ENCODE results near the gene ST8SIA4. TPM values are rescaled to one million over a fixed set of nuclear protein-coding genes. Genes with fewer than 3 reads are reported as not detected.

Gene ST8SIA4
- total and polyA plus RNA-seq, 10 of the 15 experiments (the other 5 are each of a cell fraction or from before 2014, with no cell fraction given), result 4.4 to 30.9 (median 19.5) TPM

DNA sequence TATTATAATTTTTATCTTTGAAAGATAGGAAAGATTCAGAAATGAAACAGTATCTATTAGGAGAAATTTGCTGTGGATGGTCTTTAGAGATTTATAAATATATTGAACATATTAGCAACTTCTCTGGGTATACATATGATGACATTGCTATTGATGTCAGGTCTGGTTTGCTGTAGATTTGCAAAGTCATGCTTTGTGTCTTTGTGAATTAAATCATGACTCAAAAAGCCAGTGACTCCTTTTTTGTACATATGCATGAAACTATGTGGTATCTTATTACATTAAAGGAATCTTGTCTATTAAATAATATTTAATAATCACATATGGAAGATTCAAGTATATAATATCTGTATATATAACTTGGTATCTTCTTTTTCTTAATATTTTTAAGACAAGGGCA is 141.9 kb downstream of the ST8SIA4 start:
- POLR2A ChIA-PET, result no interaction called here
- in situ Hi-C loops (cut with MboI), result no loop called here

DNA sequence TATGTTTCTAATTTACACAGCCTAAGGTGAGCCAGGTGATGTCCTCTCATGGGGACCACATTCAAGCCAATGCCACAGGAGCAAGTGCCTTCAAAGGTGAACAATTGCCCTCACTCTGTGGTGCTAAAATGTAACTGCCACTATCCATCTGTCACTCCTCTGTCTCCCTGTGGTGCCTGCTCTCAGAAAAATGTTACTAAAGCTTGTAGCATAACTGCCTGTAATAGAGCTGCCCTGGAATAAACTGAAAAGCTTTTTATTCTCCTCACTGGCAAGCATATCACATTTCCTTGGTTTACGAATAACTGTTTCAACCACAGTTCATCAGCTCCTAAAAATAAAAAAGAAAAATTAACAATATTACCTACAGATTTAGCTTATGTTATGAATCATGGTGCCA is 142.4 kb downstream of the ST8SIA4 start:
- WGBS (ENCODE audit: insufficient coverage, insufficient replicate concordance, low lambda C conversion rate, missing lambda C conversion rate), result 23% methylated on average over 1 of the region's 1 CpG
- H3K4me3 ChIP-seq, result no peak overlapping the region
- intact Hi-C loops (cut with micrococcal nuclease; ENCODE audit: unreplicated experiment), result loop anchor here (5.0 kb wide), 1 partner anchor 437 kb away; no protein-coding TSS in a partner anchor
- H3K27me3 ChIP-seq (replicated peaks in 1 of 2; ENCODE audit: control insufficient read depth in 2 of 2, insufficient read depth in 2 of 2, low read length in 1 of 2), result no peaks in the 10 kb centered on the region
- H3K27ac ChIP-seq (ENCODE audit: control insufficient read depth, insufficient read depth), result no peak overlapping the region
- BruUV-seq (replicated peaks), result no TSS peak
- no peak for FAIRE-seq
- ChIA-PET RAD21 (ENCODE audit: unreplicated experiment) (interaction anchor here (0.6 to 0.7 kb wide), 2 partner anchors 11 to 63 kb away, joined by 3 read pairs; no protein-coding TSS in a partner anchor), POLR2A (no interaction called here), CTCF (interaction anchor here (0.7 to 1.7 kb wide), 2 partner anchors 18 to 30 kb away, joined by 3 read pairs; no protein-coding TSS in a partner anchor), SMC1A (ENCODE audit: uncharacterized antibody, unreplicated experiment) (interaction anchor here (0.6 to 2.7 kb wide), 3 partner anchors 10 to 287 kb away, joined by 3 to 6 read pairs (median 3); no protein-coding TSS in a partner anchor)
- no peaks in the 10 kb centered on the region for H3K79me2 ChIP-seq (ENCODE audit: control insufficient read depth, insufficient read depth, low read length)
- H4K20me1 ChIP-seq (ENCODE audit: control insufficient read depth, insufficient read depth), result no peaks in the 10 kb centered on the region
- H3K36me3 ChIP-seq (ENCODE audit: control insufficient read depth in 2 of 2, insufficient read depth in 2 of 2, low read length in 1 of 2), result no peaks in the 10 kb centered on the region
- no peak for ATAC-seq
- H3K9ac ChIP-seq (ENCODE audit: control insufficient read depth, insufficient read depth, low read length), result no peak overlapping the region
- H3K9me3 ChIP-seq (replicated peaks; ENCODE audit: control insufficient read depth, insufficient read depth, low read length), result no peaks in the 10 kb centered on the region
- no peak for DNase-seq (ENCODE audit: low read depth, low spot score)
- no peak overlapping the region for H2AFZ ChIP-seq (ENCODE audit: control insufficient read depth, low read depth, low read length)
- no peak overlapping the region for H3K4me2 ChIP-seq (ENCODE audit: control insufficient read depth, insufficient read depth)
- in situ Hi-C loops (cut with MboI), result no loop called here
- H3K4me1 ChIP-seq (ENCODE audit: control insufficient read depth, insufficient read depth, low read length), result no peaks in the 10 kb centered on the region
- TF ChIP-seq RELA (IDR thresholded peaks at IDR 0.05; ENCODE audit: borderline replicate concordance, partially characterized antibody), result no peak
- TF ChIP-seq EP300 (IDR thresholded peaks at IDR 0.05; ENCODE audit: borderline replicate concordance in 1 of 2, control insufficient read depth in 1 of 2, low read depth in 2 of 2, low read length in 2 of 2), result no peak
- no peak for TF ChIP-seq MYB (IDR thresholded peaks at IDR 0.05; ENCODE audit: borderline replicate concordance, low read depth, low read length)
- TF ChIP-seq YBX1 (IDR thresholded peaks at IDR 0.05), result no peak
- TF ChIP-seq CREM (IDR thresholded peaks at IDR 0.05; ENCODE audit: low read depth), result no peak
- TF ChIP-seq, protein P1, sequence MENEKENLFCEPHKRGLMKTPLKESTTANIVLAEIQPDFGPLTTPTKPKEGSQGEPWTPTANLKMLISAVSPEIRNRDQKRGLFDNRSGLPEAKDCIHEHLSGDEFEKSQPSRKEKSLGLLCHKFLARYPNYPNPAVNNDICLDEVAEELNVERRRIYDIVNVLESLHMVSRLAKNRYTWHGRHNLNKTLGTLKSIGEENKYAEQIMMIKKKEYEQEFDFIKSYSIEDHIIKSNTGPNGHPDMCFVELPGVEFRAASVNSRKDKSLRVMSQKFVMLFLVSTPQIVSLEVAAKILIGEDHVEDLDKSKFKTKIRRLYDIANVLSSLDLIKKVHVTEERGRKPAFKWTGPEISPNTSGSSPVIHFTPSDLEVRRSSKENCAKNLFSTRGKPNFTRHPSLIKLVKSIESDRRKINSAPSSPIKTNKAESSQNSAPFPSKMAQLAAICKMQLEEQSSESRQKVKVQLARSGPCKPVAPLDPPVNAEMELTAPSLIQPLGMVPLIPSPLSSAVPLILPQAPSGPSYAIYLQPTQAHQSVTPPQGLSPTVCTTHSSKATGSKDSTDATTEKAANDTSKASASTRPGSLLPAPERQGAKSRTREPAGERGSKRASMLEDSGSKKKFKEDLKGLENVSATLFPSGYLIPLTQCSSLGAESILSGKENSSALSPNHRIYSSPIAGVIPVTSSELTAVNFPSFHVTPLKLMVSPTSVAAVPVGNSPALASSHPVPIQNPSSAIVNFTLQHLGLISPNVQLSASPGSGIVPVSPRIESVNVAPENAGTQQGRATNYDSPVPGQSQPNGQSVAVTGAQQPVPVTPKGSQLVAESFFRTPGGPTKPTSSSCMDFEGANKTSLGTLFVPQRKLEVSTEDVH (IDR thresholded peaks at IDR 0.05; ENCODE audit: low read depth, partially characterized antibody), result no peak
- no peak for TF ChIP-seq RAD21 (IDR thresholded peaks at IDR 0.05; ENCODE audit: insufficient read depth, low read depth, low read length)
- no peak for TF ChIP-seq RUNX3 (IDR thresholded peaks at IDR 0.05; ENCODE audit: low read length)
- no peak for TF ChIP-seq CREB1 (IDR thresholded peaks at IDR 0.05; ENCODE audit: low read depth)
- TF ChIP-seq, protein P2, sequence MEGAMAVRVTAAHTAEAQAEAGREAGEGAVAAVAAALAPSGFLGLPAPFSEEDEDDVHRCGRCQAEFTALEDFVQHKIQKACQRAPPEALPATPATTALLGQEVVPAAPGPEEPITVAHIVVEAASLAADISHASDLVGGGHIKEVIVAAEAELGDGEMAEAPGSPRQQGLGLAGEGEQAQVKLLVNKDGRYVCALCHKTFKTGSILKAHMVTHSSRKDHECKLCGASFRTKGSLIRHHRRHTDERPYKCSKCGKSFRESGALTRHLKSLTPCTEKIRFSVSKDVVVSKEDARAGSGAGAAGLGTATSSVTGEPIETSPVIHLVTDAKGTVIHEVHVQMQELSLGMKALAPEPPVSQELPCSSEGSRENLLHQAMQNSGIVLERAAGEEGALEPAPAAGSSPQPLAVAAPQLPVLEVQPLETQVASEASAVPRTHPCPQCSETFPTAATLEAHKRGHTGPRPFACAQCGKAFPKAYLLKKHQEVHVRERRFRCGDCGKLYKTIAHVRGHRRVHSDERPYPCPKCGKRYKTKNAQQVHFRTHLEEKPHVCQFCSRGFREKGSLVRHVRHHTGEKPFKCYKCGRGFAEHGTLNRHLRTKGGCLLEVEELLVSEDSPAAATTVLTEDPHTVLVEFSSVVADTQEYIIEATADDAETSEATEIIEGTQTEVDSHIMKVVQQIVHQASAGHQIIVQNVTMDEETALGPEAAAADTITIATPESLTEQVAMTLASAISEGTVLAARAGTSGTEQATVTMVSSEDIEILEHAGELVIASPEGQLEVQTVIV (IDR thresholded peaks at IDR 0.05; ENCODE audit: borderline replicate concordance, partially characterized antibody), result no peak
- no peak for TF ChIP-seq CBX5 (IDR thresholded peaks at IDR 0.05; ENCODE audit: low read depth)

More for the DNA sequence above, 141.9 kb downstream of the ST8SIA4 start:
- BruUV-seq (replicated peaks), result no TSS peak
- H3K27ac ChIP-seq (ENCODE audit: control insufficient read depth, insufficient read depth), result no peak overlapping the region
- no peak overlapping the region for H3K9ac ChIP-seq (ENCODE audit: control insufficient read depth, insufficient read depth, low read length)
- no peak for ATAC-seq
- H3K36me3 ChIP-seq (ENCODE audit: control insufficient read depth in 2 of 2, insufficient read depth in 2 of 2, low read length in 1 of 2), result no peaks in the 10 kb centered on the region
- FAIRE-seq, result no peak
- H3K4me2 ChIP-seq (ENCODE audit: control insufficient read depth, insufficient read depth), result no peak overlapping the region
- no peak for TF ChIP-seq RAD21 (IDR thresholded peaks at IDR 0.05; ENCODE audit: insufficient read depth, low read depth, low read length)
- no peak for TF ChIP-seq NRF1 (conservative IDR thresholded peaks at IDR 0.05; ENCODE audit: low read depth, low read length)
- intact Hi-C loops (cut with micrococcal nuclease; ENCODE audit: unreplicated experiment), result loop anchor here (5.0 kb wide), 1 partner anchor 436 kb away; no protein-coding TSS in a partner anchor
- H3K9me3 ChIP-seq (replicated peaks; ENCODE audit: control insufficient read depth, insufficient read depth, low read length), result no peaks in the 10 kb centered on the region
- H2AFZ ChIP-seq (ENCODE audit: control insufficient read depth, low read depth, low read length), result no peak overlapping the region
- H3K4me1 ChIP-seq (ENCODE audit: control insufficient read depth, insufficient read depth, low read length), result no peaks in the 10 kb centered on the region
- ChIA-PET RAD21 (ENCODE audit: unreplicated experiment) (no interaction called here), CTCF (interaction anchor here (0.7 kb wide), 1 partner anchor 18 kb away, joined by 3 read pairs; no protein-coding TSS in a partner anchor), SMC1A (ENCODE audit: uncharacterized antibody, unreplicated experiment) (interaction anchor here (0.6 to 2.7 kb wide), 3 partner anchors 11 to 286 kb away, joined by 3 to 6 read pairs (median 3); no protein-coding TSS in a partner anchor)
- DNase-seq (ENCODE audit: low read depth, low spot score), result no peak
- H3K4me3 ChIP-seq, result no peak overlapping the region
- H4K20me1 ChIP-seq (ENCODE audit: control insufficient read depth, insufficient read depth), result no peaks in the 10 kb centered on the region
- no peaks in the 10 kb centered on the region for H3K79me2 ChIP-seq (ENCODE audit: control insufficient read depth, insufficient read depth, low read length)
- H3K27me3 ChIP-seq (replicated peaks in 1 of 2; ENCODE audit: control insufficient read depth in 2 of 2, insufficient read depth in 2 of 2, low read length in 1 of 2), result no peaks in the 10 kb centered on the region

Measured in GM12878 (cell line).